ENCODE data around the gene C18orf32.

C18orf32 gene

DNA sequence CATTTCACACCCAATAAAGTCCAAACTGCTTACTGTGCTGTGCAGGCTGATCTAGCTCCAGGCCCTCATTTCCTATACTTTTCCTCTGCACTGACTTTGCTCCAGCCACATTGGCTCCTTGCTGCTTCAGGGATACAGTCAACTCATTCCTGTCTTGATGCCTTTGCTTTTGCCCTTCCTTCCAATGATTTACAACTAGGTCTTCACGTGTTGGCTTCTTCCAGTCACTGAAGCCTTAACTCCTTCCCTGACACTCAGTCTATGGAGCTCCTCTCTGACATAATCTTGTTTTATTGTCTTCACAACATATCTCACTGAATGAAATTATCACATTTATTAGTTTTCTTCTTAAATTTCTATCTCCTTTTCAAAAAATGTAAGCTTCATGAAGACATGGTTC, 16.9 kb upstream of the C18orf32 start:
- Histone ChIP-seq H3K27ac (ENCODE audit: low read length) (no peak overlapping the region), H3K4me2 (ENCODE audit: insufficient read depth, low read length) (no peak overlapping the region), H3K9me3 (ENCODE audit: insufficient read depth, low read length, severe bottlenecking) (no peaks in the 10 kb centered on the region), H3K36me3 (ENCODE audit: insufficient read depth, low read length) (no peaks in the 10 kb centered on the region), H3K9ac (ENCODE audit: low read depth, low read length) (no peak overlapping the region), H2AFZ (ENCODE audit: low read depth, low read length) (no peak overlapping the region), H3K4me1 (ENCODE audit: insufficient read depth, low read length) (no peaks in the 10 kb centered on the region), H3K4me3 (ENCODE audit: low read depth in 1 of 2, low read length in 2 of 2) (no peak overlapping the region), H4K20me1 (ENCODE audit: insufficient read depth, low read length) (no peaks in the 10 kb centered on the region), H3K79me2 (ENCODE audit: insufficient read depth, low read length) (no peaks in the 10 kb centered on the region), H3K27me3 (ENCODE audit: insufficient read depth, low read length, poor library complexity) (peaks cover 3% of the 10 kb centered on the region)
- ATAC-seq (ENCODE audit: insufficient read depth, low read depth) (no peak), DNase-seq (no peak)
- TF ChIP-seq, protein P1, sequence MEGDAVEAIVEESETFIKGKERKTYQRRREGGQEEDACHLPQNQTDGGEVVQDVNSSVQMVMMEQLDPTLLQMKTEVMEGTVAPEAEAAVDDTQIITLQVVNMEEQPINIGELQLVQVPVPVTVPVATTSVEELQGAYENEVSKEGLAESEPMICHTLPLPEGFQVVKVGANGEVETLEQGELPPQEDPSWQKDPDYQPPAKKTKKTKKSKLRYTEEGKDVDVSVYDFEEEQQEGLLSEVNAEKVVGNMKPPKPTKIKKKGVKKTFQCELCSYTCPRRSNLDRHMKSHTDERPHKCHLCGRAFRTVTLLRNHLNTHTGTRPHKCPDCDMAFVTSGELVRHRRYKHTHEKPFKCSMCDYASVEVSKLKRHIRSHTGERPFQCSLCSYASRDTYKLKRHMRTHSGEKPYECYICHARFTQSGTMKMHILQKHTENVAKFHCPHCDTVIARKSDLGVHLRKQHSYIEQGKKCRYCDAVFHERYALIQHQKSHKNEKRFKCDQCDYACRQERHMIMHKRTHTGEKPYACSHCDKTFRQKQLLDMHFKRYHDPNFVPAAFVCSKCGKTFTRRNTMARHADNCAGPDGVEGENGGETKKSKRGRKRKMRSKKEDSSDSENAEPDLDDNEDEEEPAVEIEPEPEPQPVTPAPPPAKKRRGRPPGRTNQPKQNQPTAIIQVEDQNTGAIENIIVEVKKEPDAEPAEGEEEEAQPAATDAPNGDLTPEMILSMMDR (IDR thresholded peaks at IDR 0.05; ENCODE audit: borderline replicate concordance, extremely low read depth, low read length, poor library complexity, severe bottlenecking): no peak
- no peak for TF ChIP-seq EZH2 (IDR thresholded peaks at IDR 0.05; ENCODE audit: borderline replicate concordance, low read depth, low read length, severe bottlenecking)

DNA sequence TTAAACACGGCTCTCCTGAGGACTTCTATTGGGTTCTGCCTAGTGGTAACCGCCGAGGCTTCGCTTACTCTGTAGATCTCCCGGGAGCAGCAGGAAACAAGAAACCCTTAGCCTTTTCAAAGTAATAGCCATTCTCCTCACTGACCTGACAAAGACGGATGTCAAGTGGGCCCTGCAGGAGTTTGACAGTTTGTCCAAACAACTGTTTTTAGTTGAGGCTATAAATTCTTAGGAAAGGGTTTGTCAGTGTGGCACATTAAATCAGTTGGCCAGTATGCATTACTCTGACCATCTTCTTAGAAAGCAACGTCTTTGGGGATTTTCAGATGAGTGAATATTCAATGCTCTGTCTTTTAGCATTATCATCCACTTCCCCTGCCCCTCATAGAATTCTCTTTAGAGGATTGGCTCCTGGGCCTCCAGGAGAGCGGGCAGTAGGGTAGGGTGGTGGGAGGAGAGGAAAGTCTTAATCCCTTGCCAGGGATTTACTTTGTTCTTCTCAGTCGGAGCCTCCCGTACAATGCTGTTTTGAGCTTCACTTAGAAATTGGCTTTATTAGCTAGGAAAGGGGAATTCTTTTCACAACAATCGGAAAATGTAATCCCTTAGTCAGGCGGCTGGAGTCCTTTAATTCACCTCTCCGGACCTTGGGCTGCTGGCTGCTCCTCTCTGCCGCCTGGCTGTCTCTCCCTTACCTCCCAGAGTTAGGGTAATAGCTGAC, 13.3 kb upstream of the C18orf32 start:
- H3K9me3 ChIP-seq (ENCODE audit: insufficient read depth, low read length, severe bottlenecking): no peaks in the 10 kb centered on the region
- no peak for TF ChIP-seq EZH2 (IDR thresholded peaks at IDR 0.05; ENCODE audit: borderline replicate concordance, low read depth, low read length, severe bottlenecking)
- TF ChIP-seq, protein P1 (IDR thresholded peaks at IDR 0.05; ENCODE audit: borderline replicate concordance, extremely low read depth, low read length, poor library complexity, severe bottlenecking): no peak
- no peak overlapping the region for H3K4me2 ChIP-seq (ENCODE audit: insufficient read depth, low read length)
- no peaks in the 10 kb centered on the region for H3K79me2 ChIP-seq (ENCODE audit: insufficient read depth, low read length)
- no peak overlapping the region for H2AFZ ChIP-seq (ENCODE audit: low read depth, low read length)
- no peak overlapping the region for H3K4me3 ChIP-seq (ENCODE audit: low read depth in 1 of 2, low read length in 2 of 2)
- no peaks in the 10 kb centered on the region for H4K20me1 ChIP-seq (ENCODE audit: insufficient read depth, low read length)
- no peaks in the 10 kb centered on the region for H3K36me3 ChIP-seq (ENCODE audit: insufficient read depth, low read length)
- no peak overlapping the region for H3K9ac ChIP-seq (ENCODE audit: low read depth, low read length)
- H3K4me1 ChIP-seq (ENCODE audit: insufficient read depth, low read length): no peaks in the 10 kb centered on the region
- DNase-seq (no peak), ATAC-seq (ENCODE audit: insufficient read depth, low read depth) (no peak)
- H3K27ac ChIP-seq (ENCODE audit: low read length): no peak overlapping the region
- peaks cover 3% of the 10 kb centered on the region for H3K27me3 ChIP-seq (ENCODE audit: insufficient read depth, low read length, poor library complexity)

DNA sequence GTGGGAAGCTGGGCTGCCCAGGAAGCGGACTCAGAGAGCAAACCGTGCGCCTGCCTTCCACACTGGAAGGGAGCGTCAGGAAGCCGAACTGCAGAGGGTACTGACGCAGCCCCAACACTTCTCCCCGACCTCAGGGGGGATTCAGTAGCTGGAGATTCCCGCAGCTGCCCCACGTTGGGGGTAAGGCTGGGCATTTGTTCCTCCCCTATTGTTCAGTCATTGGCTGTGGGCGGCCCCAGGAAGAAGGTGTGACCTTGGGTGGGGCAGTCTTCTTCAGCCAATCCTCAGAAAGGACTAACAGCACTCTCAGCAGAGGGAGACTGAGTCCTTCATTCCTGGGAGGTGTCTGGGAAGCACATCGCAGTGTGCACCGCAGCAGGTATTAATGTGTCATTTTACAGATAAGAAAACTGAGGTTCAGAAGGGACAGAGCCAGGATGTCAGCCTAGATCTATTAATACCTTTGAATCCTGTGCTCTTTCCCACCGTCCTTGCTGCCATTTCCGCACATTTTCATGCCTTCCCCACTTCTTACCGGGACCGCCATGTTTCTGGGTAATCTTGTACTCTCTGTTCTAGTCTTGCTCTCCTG, 12.1 kb upstream of the C18orf32 start:
- no peak overlapping the region for H3K4me2 ChIP-seq (ENCODE audit: insufficient read depth, low read length)
- no peaks in the 10 kb centered on the region for H3K4me1 ChIP-seq (ENCODE audit: insufficient read depth, low read length)
- DNase-seq (no peak), ATAC-seq (ENCODE audit: insufficient read depth, low read depth) (no peak)
- no peak overlapping the region for H3K27ac ChIP-seq (ENCODE audit: low read length)
- H4K20me1 ChIP-seq (ENCODE audit: insufficient read depth, low read length): no peaks in the 10 kb centered on the region
- no peak for TF ChIP-seq EZH2 (IDR thresholded peaks at IDR 0.05; ENCODE audit: borderline replicate concordance, low read depth, low read length, severe bottlenecking)
- TF ChIP-seq, protein P1 (IDR thresholded peaks at IDR 0.05; ENCODE audit: borderline replicate concordance, extremely low read depth, low read length, poor library complexity, severe bottlenecking): no peak
- no peaks in the 10 kb centered on the region for H3K9me3 ChIP-seq (ENCODE audit: insufficient read depth, low read length, severe bottlenecking)
- no peak overlapping the region for H3K9ac ChIP-seq (ENCODE audit: low read depth, low read length)
- no peaks in the 10 kb centered on the region for H3K36me3 ChIP-seq (ENCODE audit: insufficient read depth, low read length)
- H3K79me2 ChIP-seq (ENCODE audit: insufficient read depth, low read length): no peaks in the 10 kb centered on the region
- no peak overlapping the region for H2AFZ ChIP-seq (ENCODE audit: low read depth, low read length)
- H3K4me3 ChIP-seq (ENCODE audit: low read depth in 1 of 2, low read length in 2 of 2): no peak overlapping the region
- peaks cover 3% of the 10 kb centered on the region for H3K27me3 ChIP-seq (ENCODE audit: insufficient read depth, low read length, poor library complexity)

Data from DND-41 (cell line).